GM10266 (cell line): ENCODE results near the gene FTH1.

ENCODE experiments used
- DNase-seq: peaks from one replicate; pipeline ENCODE4 v3.0.0; 2012; ENCODE audit errors: extremely low spot score
- CTCF ChIP-seq: IDR thresholded peaks from 2 replicates; pipeline ENCODE4 v1.5.1; 2012; ENCODE audit warnings: mild to moderate bottlenecking, low read depth; ENCODE audit not compliant: control insufficient read depth, insufficient read depth; ENCODE audit errors: missing control alignments

FTH1 gene

GRCh38 chr11:61967116-61967923 lies at the start of gene FTH1:
TSS of gene FTH1 (minus strand) at chr11:61967634. CDS start at chr11:61967425, 209 bp downstream.
- no peak for TF ChIP-seq CTCF
- peak; percentile 96 for DNase-seq

DNA sequence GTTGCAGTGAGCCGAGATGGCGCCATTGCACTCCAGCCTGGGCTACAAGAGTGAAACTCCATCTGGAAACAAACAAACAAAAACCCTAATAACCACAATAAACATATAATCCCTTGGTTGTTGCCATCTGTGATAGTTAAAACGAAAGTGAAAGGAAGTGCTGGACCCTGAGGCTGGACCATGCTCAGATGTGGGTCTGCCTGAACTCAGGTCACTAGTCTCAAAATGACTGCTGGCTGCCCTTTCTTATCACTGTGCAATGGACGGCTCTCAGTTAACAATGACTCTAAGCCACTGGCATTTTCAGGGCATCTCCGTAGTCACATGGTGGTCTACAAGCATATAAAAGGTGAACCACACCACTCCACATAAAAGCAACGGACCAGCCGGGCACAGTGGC lies 48.2 kb upstream of the FTH1 start:
- no peak for TF ChIP-seq CTCF
- DNase-seq: no peak

DNA sequence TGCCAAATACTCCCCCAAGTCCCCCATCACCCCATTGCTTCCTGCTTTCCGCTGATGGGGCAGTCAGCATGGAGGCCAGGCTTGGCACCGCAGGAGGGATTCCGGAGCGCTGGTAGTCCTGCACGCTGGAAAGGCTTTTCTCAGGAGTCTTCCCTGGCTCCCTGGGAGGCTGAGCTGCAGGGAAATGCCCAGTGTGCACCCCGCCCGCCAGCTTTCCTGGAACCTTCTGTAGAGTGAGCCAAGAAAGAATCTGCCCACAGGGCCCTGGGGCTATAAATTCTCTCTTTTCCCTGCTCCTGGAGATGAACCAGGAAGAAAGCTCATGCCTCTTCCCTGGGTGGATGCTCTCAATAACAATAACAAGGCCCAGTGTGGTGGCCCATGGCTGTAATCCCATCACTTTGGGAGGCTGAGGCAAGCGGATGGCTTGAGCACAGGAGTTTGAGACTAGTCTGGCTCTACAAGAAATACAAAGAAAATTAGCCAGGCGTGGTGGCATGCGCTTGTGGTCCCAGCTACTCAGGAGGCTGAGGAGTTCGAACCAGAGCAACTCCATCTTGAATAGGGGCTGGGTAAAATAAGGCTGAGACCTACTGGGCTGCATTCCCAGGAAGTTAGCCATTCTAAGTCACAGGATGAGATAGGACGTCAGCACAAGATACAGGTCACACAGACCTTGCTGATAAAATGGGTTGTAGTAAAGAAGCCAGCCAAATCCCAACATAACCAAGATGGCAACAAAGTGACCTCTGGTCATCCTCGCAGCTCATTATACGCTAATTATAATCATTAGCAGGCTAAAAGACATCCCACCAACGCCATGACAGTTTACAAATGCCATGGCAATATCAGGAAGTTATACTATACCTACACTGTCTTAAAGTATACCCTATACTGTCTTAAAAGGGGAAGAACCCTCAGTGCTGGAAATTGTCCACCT lies 46.4 kb upstream of the FTH1 start:
- TF ChIP-seq CTCF: no peak
- DNase-seq: no peak

DNA sequence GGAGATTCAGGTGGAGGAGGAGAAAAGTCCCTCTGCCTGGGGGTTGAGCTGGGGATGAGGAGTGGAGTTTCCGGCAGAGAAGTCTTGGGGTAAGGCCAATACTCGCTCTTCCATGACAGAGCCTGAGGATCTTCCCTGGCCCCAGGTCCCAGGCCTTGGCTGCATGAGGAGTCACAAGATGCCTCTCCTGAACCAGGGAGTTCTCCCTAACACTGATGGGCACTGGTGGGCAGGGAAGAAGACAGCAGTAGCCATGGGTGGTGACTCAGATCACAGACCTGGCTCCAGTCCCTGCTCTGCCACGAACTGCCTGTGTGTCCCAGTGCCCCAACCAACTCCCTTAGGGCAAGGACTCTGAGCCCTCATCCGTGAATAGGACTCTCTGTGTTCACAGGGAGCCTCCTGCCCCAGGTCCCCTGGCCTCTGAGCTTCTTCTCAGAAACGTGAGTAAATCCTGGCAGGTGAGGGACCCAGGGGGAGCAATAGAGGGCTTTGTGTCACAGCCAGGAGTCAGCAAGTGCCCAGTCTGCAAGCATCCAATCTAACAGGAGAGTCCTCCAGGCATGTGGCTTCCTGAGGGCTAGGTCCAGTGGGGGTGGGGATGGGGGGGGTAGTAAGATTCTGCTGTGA lies 45.5 kb upstream of the FTH1 start:
- DNase-seq: no peak
- TF ChIP-seq CTCF: no peak

GRCh38 chr11:62012451-62012831 lies 45.0 kb upstream of the FTH1 start:
- TF ChIP-seq CTCF: no peak
- DNase-seq: no peak

DNA sequence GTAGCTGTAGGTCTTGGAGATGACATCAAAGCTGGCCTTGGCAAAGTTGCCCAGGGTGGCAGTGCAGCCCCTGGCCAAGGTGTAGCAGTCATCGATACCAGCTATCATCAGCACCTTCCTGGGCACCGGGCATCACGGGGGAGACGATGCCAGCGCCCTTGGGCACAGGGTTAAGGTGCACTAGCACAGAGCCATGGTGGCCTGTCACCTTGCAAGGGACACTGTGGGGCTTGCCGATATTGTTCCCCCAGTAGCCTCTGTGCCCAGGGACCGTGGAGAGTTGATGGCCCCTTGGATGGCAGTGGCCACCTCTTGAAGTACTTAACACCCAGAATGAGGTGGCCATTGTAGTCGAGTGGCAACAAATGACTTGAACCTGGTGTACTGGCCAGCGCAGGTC lies 44.4 kb upstream of the FTH1 start:
- TF ChIP-seq CTCF: no peak
- no peak for DNase-seq
